NCI-H1694 (cell line): ENCODE measurements around the gene DCLK2.
A peak's percentile ranks its signal among the peaks of the same experiment; 100 is the strongest.

ENCODE experiments used
- DNase-seq: peaks from one replicate; lab custom pipeline; 2025; lab: John Stamatoyannopoulos, UW

Gene DCLK2

GRCh38 chr4:150069353-150069752, 8.9 kb upstream of the DCLK2 start:
- no peak for DNase-seq

- DNase-seq: no peak
Observed at GRCh38 chr4:150070464-150071170, 7.6 kb upstream of the DCLK2 start.

- DNase-seq: no peak
Observed at GRCh38 chr4:150072471-150072870, 5.8 kb upstream of the DCLK2 start.

GRCh38 chr4:150072906-150073714, 5.1 kb upstream of the DCLK2 start:
- no peak for DNase-seq

GRCh38 chr4:150074064-150074463, 4.2 kb upstream of the DCLK2 start:
- DNase-seq: no peak

- DNase-seq: no peak
Observed at GRCh38 chr4:150078579-150079080, 385 bp downstream of the DCLK2 start.

- no peak for DNase-seq
Observed at GRCh38 chr4:150079081-150079581, 886 bp downstream of the DCLK2 start.

- no peak for DNase-seq
Observed at GRCh38 chr4:150080337-150080736, 2.1 kb downstream of the DCLK2 start.

GRCh38 chr4:150080875-150081274, 2.6 kb downstream of the DCLK2 start:
- no peak for DNase-seq

- DNase-seq: no peak
Observed at GRCh38 chr4:150082241-150082640, 4.0 kb downstream of the DCLK2 start.

- no peak for DNase-seq
Observed at GRCh38 chr4:150087006-150087405, 8.8 kb downstream of the DCLK2 start.

GRCh38 chr4:150089732-150090131, 11.5 kb downstream of the DCLK2 start:
- no peak for DNase-seq

GRCh38 chr4:150090836-150091235, 12.6 kb downstream of the DCLK2 start:
- no peak for DNase-seq

GRCh38 chr4:150094676-150095075, 16.4 kb downstream of the DCLK2 start:
- DNase-seq: no peak

GRCh38 chr4:150096625-150097024, 18.4 kb downstream of the DCLK2 start:
- DNase-seq: no peak

- no peak for DNase-seq
Observed at GRCh38 chr4:150098214-150098613, 20.0 kb downstream of the DCLK2 start.

GRCh38 chr4:150104404-150105027, 26.3 kb downstream of the DCLK2 start:
- DNase-seq: no peak

GRCh38 chr4:150106886-150107285, 28.6 kb downstream of the DCLK2 start:
- DNase-seq: no peak

- DNase-seq: peak; percentile 28
Observed at GRCh38 chr4:150108691-150109090, 30.4 kb downstream of the DCLK2 start.

- DNase-seq: no peak
Observed at GRCh38 chr4:150114641-150115040, 36.4 kb downstream of the DCLK2 start.

GRCh38 chr4:150115851-150116250, 37.6 kb downstream of the DCLK2 start:
- no peak for DNase-seq

- no peak for DNase-seq
Observed at GRCh38 chr4:150116506-150116905, 38.3 kb downstream of the DCLK2 start.

- DNase-seq: no peak
Observed at GRCh38 chr4:150117094-150117493, 38.8 kb downstream of the DCLK2 start.
